ENCODE data around the gene HIVEP2.

The HIVEP2 gene

GRCh38 chr6:142820338-142821051 is 124.5 kb downstream of the HIVEP2 start:
- DNase-seq (ENCODE audit: low spot score), result no peak

- peak; percentile 9 for DNase-seq (ENCODE audit: low spot score)
Measured at GRCh38 chr6:142819603-142820337, 125.2 kb downstream of the HIVEP2 start.

GRCh38 chr6:142816486-142816885 is 128.5 kb downstream of the HIVEP2 start:
- DNase-seq (ENCODE audit: low spot score), result no peak

GRCh38 chr6:142816031-142816430 is 128.9 kb downstream of the HIVEP2 start:
- no peak for DNase-seq (ENCODE audit: low spot score)

- no peak for DNase-seq (ENCODE audit: low spot score)
Measured at GRCh38 chr6:142811923-142812322, 133.1 kb downstream of the HIVEP2 start.

- DNase-seq (ENCODE audit: low spot score), result no peak
Measured at GRCh38 chr6:142810952-142811514, 133.9 kb downstream of the HIVEP2 start.

- DNase-seq (ENCODE audit: low spot score), result no peak
Measured at GRCh38 chr6:142809947-142810346, 135.0 kb downstream of the HIVEP2 start.

GRCh38 chr6:142808405-142809061 is 136.4 kb downstream of the HIVEP2 start:
- no peak for DNase-seq (ENCODE audit: low spot score)

- DNase-seq (ENCODE audit: low spot score), result no peak
Measured at GRCh38 chr6:142805042-142805441, 139.9 kb downstream of the HIVEP2 start.

GRCh38 chr6:142804490-142804889 is 140.5 kb downstream of the HIVEP2 start:
- no peak for DNase-seq (ENCODE audit: low spot score)

GRCh38 chr6:142803495-142804058 is 141.4 kb downstream of the HIVEP2 start:
- no peak for DNase-seq (ENCODE audit: low spot score)

GRCh38 chr6:142803032-142803431 is 141.9 kb downstream of the HIVEP2 start:
- DNase-seq (ENCODE audit: low spot score), result no peak

GRCh38 chr6:142802124-142802523 is 142.9 kb downstream of the HIVEP2 start:
- peak; percentile 33 for DNase-seq (ENCODE audit: low spot score)

GRCh38 chr6:142800240-142800639 is 144.7 kb downstream of the HIVEP2 start:
- no peak for DNase-seq (ENCODE audit: low spot score)

GRCh38 chr6:142799639-142800038 is 145.3 kb downstream of the HIVEP2 start:
- no peak for DNase-seq (ENCODE audit: low spot score)

- no peak for DNase-seq (ENCODE audit: low spot score)
Measured at GRCh38 chr6:142797159-142797558, 147.8 kb downstream of the HIVEP2 start.

- no peak for DNase-seq (ENCODE audit: low spot score)
Measured at GRCh38 chr6:142796571-142796970, 148.4 kb downstream of the HIVEP2 start.

- DNase-seq (ENCODE audit: low spot score), result no peak
Measured at GRCh38 chr6:142796024-142796423, 149.0 kb downstream of the HIVEP2 start.

- no peak for DNase-seq (ENCODE audit: low spot score)
Measured at GRCh38 chr6:142794424-142794823, 150.6 kb downstream of the HIVEP2 start.

- DNase-seq (ENCODE audit: low spot score), result no peak
Measured at GRCh38 chr6:142790257-142790656, 154.7 kb downstream of the HIVEP2 start.

GRCh38 chr6:142787422-142787821 is 157.6 kb downstream of the HIVEP2 start:
- peak; percentile 40 for DNase-seq (ENCODE audit: low spot score)

GRCh38 chr6:142786476-142786875 is 158.5 kb downstream of the HIVEP2 start:
- DNase-seq (ENCODE audit: low spot score), result no peak

All from COLO829 (cell line).